NCI-H2196 treated with DMSO at 0.1 percent for 48 hours (cell line): Measurements from ENCODE around the gene GTF2H4.
"Not testable (repeated sequence)": the region's sequence is repeated elsewhere in the genome, so short reads cannot be mapped to it uniquely, and the experiment has no call there.

ENCODE experiments used
- DNase-seq: peaks from one replicate; lab custom pipeline; 2025; ENCODE audit not compliant: unreplicated experiment; lab: John Stamatoyannopoulos, UW

The GTF2H4 gene

GRCh38 chr6:30893666-30894065, 14.3 kb upstream of the GTF2H4 start:
- DNase-seq: no peak

GRCh38 chr6:30894381-30894780, 13.6 kb upstream of the GTF2H4 start:
- DNase-seq: no peak

GRCh38 chr6:30894935-30895334, 13.1 kb upstream of the GTF2H4 start:
- no peak for DNase-seq

GRCh38 chr6:30895343-30895742, 12.7 kb upstream of the GTF2H4 start:
- no peak for DNase-seq

- no peak for DNase-seq
Observed at GRCh38 chr6:30896541-30896940, 11.5 kb upstream of the GTF2H4 start.

- no peak for DNase-seq
Observed at GRCh38 chr6:30897882-30898281, 10.1 kb upstream of the GTF2H4 start.

GRCh38 chr6:30898750-30899360, 9.2 kb upstream of the GTF2H4 start:
- DNase-seq: no peak

- no peak for DNase-seq
Observed at GRCh38 chr6:30900863-30901417, 7.1 kb upstream of the GTF2H4 start.

- DNase-seq: no peak
Observed at GRCh38 chr6:30901436-30901835, 6.6 kb upstream of the GTF2H4 start.

GRCh38 chr6:30902196-30902595, 5.8 kb upstream of the GTF2H4 start:
- DNase-seq: not testable (repeated sequence)

- DNase-seq: no peak
Observed at GRCh38 chr6:30902709-30903108, 5.3 kb upstream of the GTF2H4 start.

GRCh38 chr6:30903236-30903635, 4.8 kb upstream of the GTF2H4 start:
- DNase-seq: no peak

- DNase-seq: not testable (repeated sequence)
Observed at GRCh38 chr6:30907290-30907757, 683 bp upstream of the GTF2H4 start.

- no peak for DNase-seq
Observed at GRCh38 chr6:30908700-30909099, 693 bp downstream of the GTF2H4 start.

GRCh38 chr6:30910473-30910872, 2.5 kb downstream of the GTF2H4 start:
- DNase-seq: not testable (repeated sequence)

- DNase-seq: no peak
Observed at GRCh38 chr6:30912746-30913520, 4.9 kb downstream of the GTF2H4 start.

- no peak for DNase-seq
Observed at GRCh38 chr6:30913721-30914075, 5.7 kb downstream of the GTF2H4 start.

- peak; percentile 80 for DNase-seq
Observed at GRCh38 chr6:30914076-30914853, 6.3 kb downstream of the GTF2H4 start, which contains the start of gene VARS2. Gene VARS2 (plus strand): TSS chr6:30914238. CDS start chr6:30914837, 599 bp downstream.

GRCh38 chr6:30914854-30915590, 7.0 kb downstream of the GTF2H4 start:
- DNase-seq: no peak

- DNase-seq: peak; percentile 40
Observed at GRCh38 chr6:30915591-30915946, 7.6 kb downstream of the GTF2H4 start.

- DNase-seq: no peak
Observed at GRCh38 chr6:30917041-30917440, 9.0 kb downstream of the GTF2H4 start.
